Suprapubic skin (tissue), 3 donors: ENCODE results near the gene TTC39C.

ENCODE experiments used
- POLR2AphosphoS5 ChIP-seq, 3 donors: sonication (generic); formaldehyde crosslinking; IDR thresholded peaks; one replicate each; pipeline ENCODE4 v1.6.1; 2017; ENCODE audit warnings: antibody characterized with exemption in 3 of 3
- TF ChIP-seq, protein P1 (sequence below), 2 donors: fragments of 200-600 bp in 1 of 2; fragments of 450-650 bp in 1 of 2; sonication (generic) in 1 of 2; IDR thresholded peaks; one replicate each; pipeline ENCODE4 v1.5.1; 2016 to 2019; ENCODE audit warnings: antibody characterized with exemption in 2 of 2, mild to moderate bottlenecking in 1 of 2, moderate library complexity in 1 of 2

- TF ChIP-seq, protein P1, sequence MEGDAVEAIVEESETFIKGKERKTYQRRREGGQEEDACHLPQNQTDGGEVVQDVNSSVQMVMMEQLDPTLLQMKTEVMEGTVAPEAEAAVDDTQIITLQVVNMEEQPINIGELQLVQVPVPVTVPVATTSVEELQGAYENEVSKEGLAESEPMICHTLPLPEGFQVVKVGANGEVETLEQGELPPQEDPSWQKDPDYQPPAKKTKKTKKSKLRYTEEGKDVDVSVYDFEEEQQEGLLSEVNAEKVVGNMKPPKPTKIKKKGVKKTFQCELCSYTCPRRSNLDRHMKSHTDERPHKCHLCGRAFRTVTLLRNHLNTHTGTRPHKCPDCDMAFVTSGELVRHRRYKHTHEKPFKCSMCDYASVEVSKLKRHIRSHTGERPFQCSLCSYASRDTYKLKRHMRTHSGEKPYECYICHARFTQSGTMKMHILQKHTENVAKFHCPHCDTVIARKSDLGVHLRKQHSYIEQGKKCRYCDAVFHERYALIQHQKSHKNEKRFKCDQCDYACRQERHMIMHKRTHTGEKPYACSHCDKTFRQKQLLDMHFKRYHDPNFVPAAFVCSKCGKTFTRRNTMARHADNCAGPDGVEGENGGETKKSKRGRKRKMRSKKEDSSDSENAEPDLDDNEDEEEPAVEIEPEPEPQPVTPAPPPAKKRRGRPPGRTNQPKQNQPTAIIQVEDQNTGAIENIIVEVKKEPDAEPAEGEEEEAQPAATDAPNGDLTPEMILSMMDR (IDR thresholded peaks at IDR 0.05), result no peak
- TF ChIP-seq POLR2AphosphoS5 (IDR thresholded peaks at IDR 0.05), result peak in 2 of 3 donors; percentile 23 to 62
Measured at GRCh38 chr18:24026457-24026856, 11.9 kb downstream of the TTC39C start.
